AG10803 (cell line): ENCODE measurements around the gene SETDB1.
"Not testable (repeated sequence)": the region's sequence is repeated elsewhere in the genome, so short reads cannot be mapped to it uniquely, and the experiment has no call there.

ENCODE experiments used
- DNase-seq: peaks from one replicate; pipeline ENCODE4 v3.0.0; 2010; ENCODE audit warnings: low read depth
- H3K4me3 ChIP-seq: 2 replicates; pipeline ENCODE4 v1.5.1; 2011; ENCODE audit warnings: mild to moderate bottlenecking, low read length, control low read depth
- TF ChIP-seq, protein P1 (sequence below): conservative IDR thresholded peaks from 2 replicates; pipeline ENCODE4 v1.5.1; 2011; ENCODE audit warnings: mild to moderate bottlenecking, low read length, control low read depth, inconsistent platforms

SETDB1 gene

DNA sequence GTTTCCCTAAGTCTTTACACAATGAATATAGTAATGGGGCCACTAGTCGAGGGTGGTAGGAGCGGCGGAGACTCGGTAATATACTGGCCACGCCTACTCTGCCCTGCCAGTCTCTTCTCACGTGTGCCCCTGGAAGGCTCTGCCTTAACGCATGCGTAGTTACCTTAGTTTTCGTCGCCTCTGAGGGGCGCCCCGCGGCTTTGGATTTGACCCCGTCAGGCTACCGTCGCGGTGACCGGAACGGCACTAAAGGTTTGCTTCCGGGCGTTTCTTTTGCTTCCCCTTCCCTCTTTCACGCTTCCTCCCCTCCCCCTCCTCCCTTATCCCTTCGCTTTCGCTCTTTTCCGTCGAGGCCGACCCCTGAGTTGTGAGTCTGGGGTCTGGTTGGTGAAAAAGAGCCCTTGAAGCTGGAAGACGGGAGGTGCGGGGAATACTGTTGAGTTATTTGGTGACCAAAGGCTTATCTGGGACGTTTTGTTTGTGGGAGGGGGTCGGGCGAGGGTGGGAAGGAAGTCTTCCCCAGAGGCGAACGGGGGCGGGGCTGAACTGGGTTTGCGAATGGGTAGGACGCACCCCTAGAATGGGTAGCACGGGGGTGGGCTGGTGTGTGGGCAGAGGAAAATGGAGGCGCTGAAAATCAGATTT is at the start of gene SETDB1:
Gene SETDB1, plus strand, starts transcription at position 267 of the 645 bp plus-strand sequence. CDS start 1,352 bp downstream, outside the sequence.
- TF ChIP-seq, protein P1, sequence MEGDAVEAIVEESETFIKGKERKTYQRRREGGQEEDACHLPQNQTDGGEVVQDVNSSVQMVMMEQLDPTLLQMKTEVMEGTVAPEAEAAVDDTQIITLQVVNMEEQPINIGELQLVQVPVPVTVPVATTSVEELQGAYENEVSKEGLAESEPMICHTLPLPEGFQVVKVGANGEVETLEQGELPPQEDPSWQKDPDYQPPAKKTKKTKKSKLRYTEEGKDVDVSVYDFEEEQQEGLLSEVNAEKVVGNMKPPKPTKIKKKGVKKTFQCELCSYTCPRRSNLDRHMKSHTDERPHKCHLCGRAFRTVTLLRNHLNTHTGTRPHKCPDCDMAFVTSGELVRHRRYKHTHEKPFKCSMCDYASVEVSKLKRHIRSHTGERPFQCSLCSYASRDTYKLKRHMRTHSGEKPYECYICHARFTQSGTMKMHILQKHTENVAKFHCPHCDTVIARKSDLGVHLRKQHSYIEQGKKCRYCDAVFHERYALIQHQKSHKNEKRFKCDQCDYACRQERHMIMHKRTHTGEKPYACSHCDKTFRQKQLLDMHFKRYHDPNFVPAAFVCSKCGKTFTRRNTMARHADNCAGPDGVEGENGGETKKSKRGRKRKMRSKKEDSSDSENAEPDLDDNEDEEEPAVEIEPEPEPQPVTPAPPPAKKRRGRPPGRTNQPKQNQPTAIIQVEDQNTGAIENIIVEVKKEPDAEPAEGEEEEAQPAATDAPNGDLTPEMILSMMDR = peak; percentile 26
- H3K4me3 ChIP-seq = peak within 1 kb of the TSS; percentile 93
- DNase-seq = peak; percentile 95

DNA sequence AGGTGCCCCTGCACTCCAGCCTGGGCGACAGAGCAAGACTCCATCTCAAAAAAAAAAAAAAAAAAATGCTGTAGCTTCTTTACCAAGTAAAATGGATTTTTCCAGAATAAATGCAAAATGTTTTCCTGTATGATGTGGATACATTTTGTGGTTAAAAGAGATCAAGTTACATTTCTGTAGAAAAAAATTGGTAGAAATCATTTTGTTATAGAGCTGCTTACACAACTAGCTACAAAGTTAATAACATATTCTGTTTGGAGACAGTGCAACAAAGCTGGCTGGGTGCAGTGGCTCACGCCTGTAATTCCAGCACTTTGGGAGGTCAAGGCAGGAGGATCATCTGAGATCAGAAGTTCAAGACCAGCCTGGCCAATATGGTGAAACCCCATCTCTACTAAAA is 47.2 kb upstream of the SETDB1 start:
- not testable (repeated sequence) for H3K4me3 ChIP-seq
- DNase-seq = peak; percentile 2

DNA sequence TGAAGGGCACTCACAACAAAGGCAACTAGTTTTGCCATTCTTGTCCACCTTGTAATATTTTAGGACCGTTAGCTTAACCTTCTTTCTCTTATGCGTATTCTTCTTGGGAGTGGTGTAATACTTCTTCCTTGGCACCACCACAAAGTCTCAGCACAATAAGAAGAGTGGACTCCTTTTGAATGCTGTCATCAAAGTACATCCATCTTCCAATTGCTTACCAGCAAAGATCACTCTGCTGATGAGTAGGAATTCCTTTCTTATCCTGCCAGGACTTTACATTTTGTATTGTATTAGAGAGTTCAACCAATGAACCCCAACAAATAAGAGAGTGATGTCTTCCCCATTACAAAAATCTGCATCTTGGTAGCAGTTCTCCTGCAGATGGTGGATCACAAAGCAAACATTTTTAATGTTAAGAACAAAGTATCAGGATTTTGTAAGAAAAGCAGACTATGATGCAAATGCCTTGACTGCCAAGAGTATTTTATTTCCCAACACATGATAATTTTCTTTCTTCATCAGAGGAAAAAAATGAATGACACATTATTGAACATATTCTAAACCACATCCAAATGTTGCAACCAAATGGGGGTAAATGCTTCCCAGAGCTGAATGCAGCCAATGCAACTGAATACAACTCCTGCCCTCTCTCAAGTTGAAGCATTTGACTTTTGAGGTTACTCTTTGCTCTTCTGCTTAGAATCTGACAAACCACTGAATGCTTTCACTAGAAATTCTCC is 44.7 kb upstream of the SETDB1 start:
- peak overlapping the region; percentile 35 for H3K4me3 ChIP-seq
- TF ChIP-seq, protein P1 = no peak
- DNase-seq = peak; percentile 98

DNA sequence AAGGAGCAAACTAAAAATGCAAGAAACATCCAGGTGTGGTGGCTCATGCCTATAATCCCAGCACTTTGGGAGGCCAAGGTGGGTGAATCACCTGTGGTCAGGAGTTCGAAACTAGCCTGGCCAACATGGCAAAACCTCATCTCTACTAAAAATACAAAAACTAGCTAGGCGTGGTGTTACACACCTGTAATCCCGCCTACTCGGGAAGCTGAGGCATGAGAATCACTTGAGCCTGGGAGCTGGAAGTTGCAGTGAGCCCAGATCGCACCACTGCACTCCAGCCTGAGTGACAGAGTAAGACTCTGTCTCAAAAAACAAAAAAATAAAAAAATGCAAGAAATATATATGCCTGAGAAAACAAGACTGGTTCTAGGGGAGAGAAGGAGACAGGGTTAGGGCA is 43.0 kb upstream of the SETDB1 start:
- DNase-seq, H3K4me3 ChIP-seq: not testable (repeated sequence)

DNA sequence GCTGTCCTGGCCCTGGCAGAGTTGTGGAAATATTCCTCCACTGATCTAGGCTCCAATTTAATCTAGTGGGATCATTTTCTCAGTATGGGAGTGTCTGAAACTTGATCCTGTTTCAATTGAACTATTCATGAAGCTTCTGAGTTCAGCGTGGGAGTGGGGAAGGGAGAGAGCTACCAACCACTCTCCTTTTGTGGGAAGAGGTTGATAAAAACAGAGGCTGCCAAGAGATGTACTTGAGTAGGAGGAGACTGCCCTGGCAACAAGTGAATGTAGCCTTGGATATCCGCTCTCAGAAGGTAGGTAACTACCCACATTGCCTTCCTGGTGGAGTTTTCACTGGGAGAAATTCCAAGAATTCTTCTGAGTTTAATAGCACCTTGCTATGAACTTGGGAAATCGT is 39.1 kb upstream of the SETDB1 start, which contains the start of gene CTXND2:
Gene CTXND2, plus strand, starts transcription at position 119 of the 400 bp plus-strand sequence. CDS start 25,179 bp downstream, outside the sequence.
- TF ChIP-seq, protein P1 = no peak
- H3K4me3 ChIP-seq = no peak within 1 kb of the TSS
- DNase-seq = peak; percentile 8

DNA sequence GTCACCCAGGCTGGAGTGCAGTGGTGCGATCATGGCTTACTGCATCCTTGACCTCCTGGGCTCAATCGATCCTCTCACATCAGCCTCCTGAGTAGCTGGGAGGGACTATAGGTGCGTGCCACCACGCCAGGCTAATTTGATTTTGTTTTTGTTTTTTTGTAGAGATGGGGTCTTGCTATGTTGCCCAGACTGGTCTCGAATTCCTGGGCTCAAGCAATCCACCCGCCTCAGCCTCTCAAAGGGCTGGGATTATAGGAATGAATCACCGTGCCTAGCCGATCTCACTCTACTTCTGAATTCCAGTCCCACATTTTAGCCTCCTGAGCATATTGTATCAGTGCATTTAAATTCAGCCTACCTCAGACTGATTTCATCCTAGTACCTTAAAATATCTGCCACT is 37.4 kb upstream of the SETDB1 start:
- no peak for DNase-seq
- H3K4me3 ChIP-seq = no peak overlapping the region
- TF ChIP-seq, protein P1 = no peak

DNA sequence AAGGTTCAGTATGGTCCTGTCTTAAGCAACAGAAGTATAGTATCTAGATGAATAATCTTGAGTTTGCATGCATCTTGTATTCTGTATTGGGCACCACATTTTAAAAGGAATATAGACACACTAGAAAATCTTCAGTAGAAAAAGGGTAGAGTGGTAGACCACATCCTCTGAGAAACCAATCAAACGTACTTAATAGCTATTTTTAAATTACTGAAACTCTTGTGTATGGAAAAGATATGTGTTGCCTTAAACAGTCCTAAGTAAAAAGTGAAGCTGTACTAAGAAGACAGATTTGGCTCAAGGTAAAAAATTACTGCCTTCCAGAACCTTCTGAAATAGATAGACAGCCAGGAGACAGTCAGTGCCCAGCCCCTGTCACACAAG is 36.1 kb upstream of the SETDB1 start:
- H3K4me3 ChIP-seq = no peak overlapping the region
- TF ChIP-seq, protein P1 = no peak
- no peak for DNase-seq

DNA sequence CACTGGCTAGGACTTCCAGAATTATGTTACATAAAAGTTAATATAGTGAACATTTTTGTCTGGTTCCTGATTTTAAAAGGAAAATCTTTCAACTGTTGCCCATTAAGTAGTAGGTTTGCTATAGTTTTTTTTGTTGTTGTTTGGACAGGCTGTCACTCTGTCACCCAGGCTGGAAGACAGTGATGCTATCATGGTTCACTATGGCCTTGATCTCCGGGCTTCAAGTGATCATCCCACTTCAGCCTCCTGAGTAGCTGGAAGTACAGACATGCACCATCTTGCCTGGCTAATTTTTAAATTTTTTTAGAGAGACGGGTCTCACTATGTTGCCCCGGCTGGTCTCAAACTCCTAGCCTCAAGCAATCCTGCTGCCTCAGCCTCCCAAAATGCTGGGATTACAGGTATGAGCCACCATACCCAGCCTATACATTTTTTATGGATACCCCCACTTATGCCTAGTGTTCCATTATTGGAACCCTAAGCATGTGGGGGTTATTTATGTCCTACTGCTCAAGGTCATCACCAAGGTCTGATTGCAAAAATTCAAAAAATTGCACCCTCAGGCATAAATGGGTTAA is 32.7 kb upstream of the SETDB1 start:
- TF ChIP-seq, protein P1 = no peak
- H3K4me3 ChIP-seq = no peak overlapping the region
- no peak for DNase-seq
